Measurements from ENCODE around the gene NLRC5.

Gene NLRC5

GRCh38 chr16:57013229-57013628, 23.9 kb downstream of the NLRC5 start:
- TF ChIP-seq CTCF (IDR thresholded peaks at IDR 0.05), result no peak

GRCh38 chr16:57013902-57014301, 24.5 kb downstream of the NLRC5 start:
- TF ChIP-seq CTCF (IDR thresholded peaks at IDR 0.05), result no peak

GRCh38 chr16:57016301-57016700, 26.9 kb downstream of the NLRC5 start:
- no peak for TF ChIP-seq CTCF (IDR thresholded peaks at IDR 0.05)

GRCh38 chr16:57016831-57017230, 27.5 kb downstream of the NLRC5 start:
- no peak for TF ChIP-seq CTCF (IDR thresholded peaks at IDR 0.05)

- no peak for TF ChIP-seq CTCF (IDR thresholded peaks at IDR 0.05)
Measured at GRCh38 chr16:57017251-57017650, 27.9 kb downstream of the NLRC5 start.

DNA sequence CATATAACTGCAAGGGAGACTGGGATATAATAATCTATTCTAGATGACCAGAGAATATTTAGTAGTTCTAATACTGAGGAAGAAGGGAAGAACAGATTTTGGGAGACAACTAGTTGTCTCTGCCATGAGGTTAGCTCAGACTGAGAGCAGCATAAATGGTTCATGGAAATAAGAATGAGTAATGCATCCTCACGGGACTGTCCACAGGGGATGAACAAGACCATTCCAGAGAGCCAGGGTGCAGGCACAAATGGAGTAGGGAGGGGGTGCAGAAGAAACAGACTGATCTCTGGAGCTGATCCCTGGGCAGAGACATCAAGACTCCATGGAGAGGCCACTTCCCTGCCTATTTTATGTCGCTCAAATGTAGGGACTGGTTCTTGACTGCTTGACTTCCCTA, 30.4 kb downstream of the NLRC5 start:
- no peak for TF ChIP-seq CTCF (IDR thresholded peaks at IDR 0.05)

DNA sequence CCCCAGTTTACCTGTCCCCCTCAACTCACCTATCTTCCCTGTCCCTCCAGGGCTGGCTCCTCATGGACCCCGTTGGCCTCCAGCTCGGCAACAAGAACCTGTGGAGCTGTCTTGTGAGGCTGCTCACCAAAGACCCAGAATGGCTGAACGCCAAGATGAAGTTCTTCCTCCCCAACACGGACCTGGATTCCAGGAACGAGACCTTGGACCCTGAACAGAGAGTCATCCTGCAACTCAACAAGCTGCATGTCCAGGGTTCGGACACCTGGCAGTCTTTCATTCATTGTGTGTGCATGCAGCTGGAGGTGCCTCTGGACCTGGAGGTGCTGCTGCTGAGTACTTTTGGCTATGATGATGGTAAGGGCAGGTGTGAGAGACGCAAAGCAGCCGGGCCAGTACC, 31.3 kb downstream of the NLRC5 start:
- TF ChIP-seq CTCF (IDR thresholded peaks at IDR 0.05), result no peak

DNA sequence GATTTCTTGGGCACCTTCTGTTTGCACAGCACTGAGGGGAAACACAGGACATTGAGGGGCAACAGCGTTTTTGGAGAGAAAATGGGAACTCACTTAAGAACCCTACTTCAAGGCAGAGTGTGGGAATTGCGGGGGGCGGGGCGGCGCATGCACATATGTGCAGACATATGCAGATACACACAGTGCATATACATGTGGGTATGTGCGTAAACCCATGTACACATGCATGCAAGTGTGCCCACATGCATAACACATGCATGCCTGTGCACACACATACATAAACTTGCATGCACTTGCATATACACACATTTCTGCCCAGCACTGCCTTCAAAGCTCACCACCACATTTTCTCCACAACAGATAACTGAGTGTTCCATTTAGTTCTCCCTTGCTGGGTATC, 32.4 kb downstream of the NLRC5 start:
- no peak for TF ChIP-seq CTCF (IDR thresholded peaks at IDR 0.05)
